OCI-LY3 (cell line): ENCODE data around the gene S1PR5.

Experiments
- H2AFZ ChIP-seq: fragments of 200-600, 300-600 bp; shearing (Covaris generic); 2 replicates; pipeline ENCODE4 v1.6.0; 2014; ENCODE audit warnings: antibody characterized with exemption, low read depth, low read length
- H3K27ac ChIP-seq: fragments of 200-600, 300-600 bp; sonication (generic); 2 replicates; pipeline ENCODE4 v1.5.1; 2014; ENCODE audit warnings: mild to moderate bottlenecking, low read length, moderate library complexity, mixed read lengths
- H3K27me3 ChIP-seq: fragments of 200-600, 300-600 bp; sonication (generic); 2 replicates; pipeline ENCODE4 v1.6.1; 2014; ENCODE audit warnings: low read depth, low read length, mixed read lengths
- H3K36me3 ChIP-seq: fragments of 200-600, 300-600 bp; sonication (generic); replicated peaks from 2 replicates; pipeline ENCODE3; 2014; ENCODE audit warnings: low read depth, low read length, mixed read lengths
- H3K4me1 ChIP-seq: fragments of 300-600, 200-600 bp; sonication (generic); 2 replicates; pipeline ENCODE4 v1.6.1; 2014; ENCODE audit warnings: low read length, mixed read lengths
- H3K4me2 ChIP-seq: fragments of 200-600, 300-600 bp; sonication (generic); 2 replicates; pipeline ENCODE4 v1.6.1; 2014; ENCODE audit warnings: low read length, mixed read lengths
- H3K4me3 ChIP-seq: fragments of 300-600, 200-600 bp; sonication (generic); 2 replicates; pipeline ENCODE4 v1.5.1; 2014; ENCODE audit warnings: antibody characterized with exemption, mild to moderate bottlenecking, low read length, moderate library complexity
- H3K79me2 ChIP-seq: fragments of 300-600, 200-600 bp; shearing (Covaris generic); 2 replicates; pipeline ENCODE4 v1.6.1; 2014; ENCODE audit warnings: mild to moderate bottlenecking, low read length, mixed read lengths
- H3K9ac ChIP-seq: fragments of 300-600, 200-600 bp; shearing (Covaris generic); 2 replicates; pipeline ENCODE4 v1.6.0; 2014; ENCODE audit warnings: mild to moderate bottlenecking, low read length, moderate library complexity
- H3K9me3 ChIP-seq: fragments of 200-600, 300-600 bp; shearing (Covaris generic); 2 replicates; pipeline ENCODE4 v1.6.1; 2014; ENCODE audit warnings: low read length, mixed read lengths; ENCODE audit not compliant: insufficient read depth
- H4K20me1 ChIP-seq: fragments of 200-600, 300-600 bp; sonication (generic); 2 replicates; pipeline ENCODE4 v1.6.1; 2016; ENCODE audit warnings: low read length, mixed read lengths; ENCODE audit not compliant: insufficient read depth
- EZH2phosphoT487 ChIP-seq: fragments of 200-600 bp; shearing (Covaris generic); IDR thresholded peaks from 2 replicates; pipeline ENCODE4 v1.6.1; 2018; ENCODE audit warnings: antibody characterized with exemption, mixed run types, low read depth
- TF ChIP-seq, protein P1 (sequence below): fragments of 200-600, 300-600 bp; sonication (generic); IDR thresholded peaks from 2 replicates; pipeline ENCODE4 v1.5.1; 2014; ENCODE audit warnings: antibody characterized with exemption, low read length, low read depth

The S1PR5 gene

DNA sequence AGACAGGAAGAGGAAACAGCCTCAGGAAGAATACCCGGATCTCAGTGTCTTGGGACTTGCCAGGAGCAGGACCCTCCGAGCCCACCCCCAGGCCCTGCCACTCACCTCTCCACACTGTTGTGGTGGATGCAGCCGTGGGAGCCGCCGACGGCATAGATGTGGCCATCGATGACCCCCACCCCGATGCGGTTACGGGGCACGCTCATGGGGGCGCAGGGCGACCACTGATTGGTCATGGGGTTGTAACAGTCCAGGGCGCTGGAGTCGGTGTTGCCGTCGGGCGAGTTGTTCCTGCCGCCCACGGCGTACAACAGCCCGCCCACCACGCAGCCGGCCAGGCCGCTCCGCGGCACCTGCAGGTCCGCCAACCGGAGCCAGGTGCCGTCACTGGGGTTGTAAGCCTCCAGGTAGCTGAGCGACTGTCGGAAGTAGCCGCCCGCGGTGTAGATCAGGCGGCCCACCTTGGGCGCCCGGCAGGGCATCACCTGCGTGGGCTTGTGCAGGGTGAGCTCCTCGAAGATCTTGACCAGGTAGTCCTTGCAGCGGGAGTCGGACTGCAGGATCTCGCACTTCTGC lies 25.7 kb downstream of the S1PR5 start:
- Histone ChIP-seq H3K4me1 (no peaks in the 10 kb centered on the region), H3K27ac (no peak overlapping the region), H3K79me2 (peaks cover 57% of the 10 kb centered on the region), H3K36me3 (peaks cover 41% of the 10 kb centered on the region), H3K9ac (no peak overlapping the region), H3K27me3 (no peaks in the 10 kb centered on the region), H4K20me1 (peaks cover 20% of the 10 kb centered on the region), H3K9me3 (no peaks in the 10 kb centered on the region), H2AFZ (no peak overlapping the region), H3K4me3 (no peak overlapping the region), H3K4me2 (no peak overlapping the region)
- no peak for TF ChIP-seq EZH2phosphoT487
- TF ChIP-seq, protein P1, sequence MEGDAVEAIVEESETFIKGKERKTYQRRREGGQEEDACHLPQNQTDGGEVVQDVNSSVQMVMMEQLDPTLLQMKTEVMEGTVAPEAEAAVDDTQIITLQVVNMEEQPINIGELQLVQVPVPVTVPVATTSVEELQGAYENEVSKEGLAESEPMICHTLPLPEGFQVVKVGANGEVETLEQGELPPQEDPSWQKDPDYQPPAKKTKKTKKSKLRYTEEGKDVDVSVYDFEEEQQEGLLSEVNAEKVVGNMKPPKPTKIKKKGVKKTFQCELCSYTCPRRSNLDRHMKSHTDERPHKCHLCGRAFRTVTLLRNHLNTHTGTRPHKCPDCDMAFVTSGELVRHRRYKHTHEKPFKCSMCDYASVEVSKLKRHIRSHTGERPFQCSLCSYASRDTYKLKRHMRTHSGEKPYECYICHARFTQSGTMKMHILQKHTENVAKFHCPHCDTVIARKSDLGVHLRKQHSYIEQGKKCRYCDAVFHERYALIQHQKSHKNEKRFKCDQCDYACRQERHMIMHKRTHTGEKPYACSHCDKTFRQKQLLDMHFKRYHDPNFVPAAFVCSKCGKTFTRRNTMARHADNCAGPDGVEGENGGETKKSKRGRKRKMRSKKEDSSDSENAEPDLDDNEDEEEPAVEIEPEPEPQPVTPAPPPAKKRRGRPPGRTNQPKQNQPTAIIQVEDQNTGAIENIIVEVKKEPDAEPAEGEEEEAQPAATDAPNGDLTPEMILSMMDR, result no peak

GRCh38 chr19:10486551-10486950 lies 30.7 kb downstream of the S1PR5 start:
- peaks cover 12% of the 10 kb centered on the region for H4K20me1 ChIP-seq
- no peak overlapping the region for H3K4me3 ChIP-seq
- peaks cover 34% of the 10 kb centered on the region for H3K36me3 ChIP-seq
- no peak overlapping the region for H2AFZ ChIP-seq
- no peaks in the 10 kb centered on the region for H3K9me3 ChIP-seq
- TF ChIP-seq EZH2phosphoT487, result no peak
- TF ChIP-seq, protein P1, result no peak
- H3K4me2 ChIP-seq, result no peak overlapping the region
- H3K27me3 ChIP-seq, result no peaks in the 10 kb centered on the region
- H3K27ac ChIP-seq, result no peak overlapping the region
- H3K4me1 ChIP-seq, result no peaks in the 10 kb centered on the region
- H3K79me2 ChIP-seq, result peaks cover 23% of the 10 kb centered on the region
- no peak overlapping the region for H3K9ac ChIP-seq

GRCh38 chr19:10478903-10479384 lies 38.3 kb downstream of the S1PR5 start:
- Histone ChIP-seq H3K4me2 (no peak overlapping the region), H3K4me3 (no peak overlapping the region)

GRCh38 chr19:10478476-10478875 lies 38.8 kb downstream of the S1PR5 start:
- Histone ChIP-seq H3K79me2 (no peaks in the 10 kb centered on the region), H3K27ac (no peak overlapping the region), H3K9ac (no peak overlapping the region), H3K4me2 (no peak overlapping the region), H3K4me1 (no peaks in the 10 kb centered on the region), H3K27me3 (0 out of 2 replicates have a peak, but pooled peaks cover under 1% of the 10 kb centered on the region), H3K9me3 (no peaks in the 10 kb centered on the region), H4K20me1 (no peaks in the 10 kb centered on the region), H2AFZ (no peak overlapping the region), H3K4me3 (no peak overlapping the region), H3K36me3 (no peaks in the 10 kb centered on the region)
- TF ChIP-seq, protein P1, result no peak

More at GRCh38 chr19:10478903-10479384, 38.3 kb downstream of the S1PR5 start:
- Histone ChIP-seq H3K27ac (no peak overlapping the region), H3K9ac (no peak overlapping the region), H3K4me1 (no peaks in the 10 kb centered on the region), H3K9me3 (no peaks in the 10 kb centered on the region), H2AFZ (no peak overlapping the region), H3K27me3 (no peaks in the 10 kb centered on the region), H3K79me2 (no peaks in the 10 kb centered on the region), H3K36me3 (no peaks in the 10 kb centered on the region), H4K20me1 (no peaks in the 10 kb centered on the region)
- TF ChIP-seq EZH2phosphoT487, result no peak
- TF ChIP-seq, protein P1, result 0 out of 2 replicates have a peak, but pooled peaks have one; percentile 8
